GM12878 (cell line): Measurements from ENCODE around the gene CACNG4. TPM values are rescaled to one million over a fixed set of nuclear protein-coding genes. Genes with fewer than 3 reads are reported as not detected.

Source experiments
- ATAC-seq: fragments of 200-7000 bp; cut with Tn5 transposase; 3 replicates; pipeline ENCODE4 v1.9.1; 2020; ENCODE audit warnings: mild to moderate bottlenecking, moderate library complexity
- BruUV-seq: library from RNA; stranded (reverse); fragments of 400-500 nt; replicated peaks from 2 replicates; lab custom pipeline; 2021; lab: Mats Ljungman, UMichigan
- CTCF ChIA-PET: fragments of 300-600 bp; sonication (Branson Sonifier 250); formaldehyde crosslinking; extraction: SDS; loops from one replicate; lab custom pipeline; 2021; ENCODE audit warnings: inconsistent platforms; lab: Yijun Ruan, JAX
- POLR2A ChIA-PET: fragments of 350-600 bp; formaldehyde crosslinking; extraction: SDS; loops from one replicate; lab custom pipeline; 2021; ENCODE audit warnings: inconsistent platforms; lab: Charles Lee
- RAD21 ChIA-PET: fragments of 300-600 bp; sonication (Branson Sonifier 250); formaldehyde crosslinking; loops from one replicate; lab custom pipeline; 2023; ENCODE audit warnings: antibody characterized with exemption; ENCODE audit not compliant: unreplicated experiment; lab: Charles Lee
- SMC1A ChIA-PET: fragments of 300-600 bp; sonication (Branson Sonifier 250); formaldehyde crosslinking; loops from one replicate; lab custom pipeline; 2023; ENCODE audit not compliant: unreplicated experiment, uncharacterized antibody; lab: Charles Lee
- DNase-seq: peaks from one replicate; pipeline ENCODE4 v3.0.0-alpha.2; 2011; ENCODE audit warnings: low read depth, low spot score
- FAIRE-seq: peaks from 3 replicates; lab custom pipeline; 2011; peaks lifted over from hg19 to GRCh38; lab: Jason Lieb, UNC
- H2AFZ ChIP-seq: 2 replicates; pipeline ENCODE4 v1.6.0; 2011; ENCODE audit warnings: low read depth, low read length, control low read depth; ENCODE audit not compliant: control insufficient read depth
- H3K27ac ChIP-seq: 2 replicates; pipeline ENCODE4 v1.5.1; 2011; ENCODE audit warnings: control low read depth; ENCODE audit not compliant: control insufficient read depth, insufficient read depth
- H3K27me3 ChIP-seq, 2 experiments: replicated peaks in 1 of 2; 2 replicates each; pipeline versions ENCODE4 v1.6.0 to v1.6.1; 2011; ENCODE audit warnings: low read length in 1 of 2; ENCODE audit not compliant: control insufficient read depth in 2 of 2, insufficient read depth in 2 of 2
- H3K36me3 ChIP-seq, 2 experiments: 2 replicates each; pipeline ENCODE4 v1.5.1; 2011; ENCODE audit warnings: low read length in 1 of 2; ENCODE audit not compliant: control insufficient read depth in 2 of 2, insufficient read depth in 2 of 2
- H3K4me1 ChIP-seq: 2 replicates; pipeline ENCODE4 v1.6.1; 2011; ENCODE audit warnings: mild to moderate bottlenecking, low read length, moderate library complexity, mixed read lengths; ENCODE audit not compliant: control insufficient read depth, insufficient read depth
- H3K4me2 ChIP-seq: 2 replicates; pipeline ENCODE4 v1.6.0; 2011; ENCODE audit warnings: control low read depth; ENCODE audit not compliant: control insufficient read depth, insufficient read depth
- H3K4me3 ChIP-seq: fragments of 200-600 bp; sonication (generic); 2 replicates; pipeline ENCODE4 v1.5.1; 2016
- H3K79me2 ChIP-seq: 2 replicates; pipeline ENCODE4 v1.6.0; 2011; ENCODE audit warnings: low read length; ENCODE audit not compliant: control insufficient read depth, insufficient read depth
- H3K9ac ChIP-seq: 2 replicates; pipeline ENCODE4 v1.8.0; 2011; ENCODE audit warnings: low read length, control low read depth, mixed read lengths; ENCODE audit not compliant: control insufficient read depth, insufficient read depth
- H3K9me3 ChIP-seq: replicated peaks from 3 replicates; pipeline ENCODE4 v1.5.1; 2011; ENCODE audit warnings: mild to moderate bottlenecking, low read length; ENCODE audit not compliant: control insufficient read depth, insufficient read depth
- H4K20me1 ChIP-seq: 2 replicates; pipeline ENCODE4 v1.6.0; 2011; ENCODE audit not compliant: control insufficient read depth, insufficient read depth
- MTA2 ChIP-seq: fragments of 450-650 bp; IDR thresholded peaks from 2 replicates; pipeline ENCODE4 v1.6.1; 2016; ENCODE audit warnings: low read depth, mild to moderate bottlenecking, moderate library complexity
- RAD21 ChIP-seq: IDR thresholded peaks from 2 replicates; pipeline ENCODE4 v1.6.1; 2011; ENCODE audit warnings: mild to moderate bottlenecking, low read depth, low read length, moderate library complexity; ENCODE audit not compliant: insufficient read depth
- SRF ChIP-seq, 2 experiments: IDR thresholded peaks; 2 replicates each; pipeline ENCODE4 v1.6.1; 2011; ENCODE audit warnings: low read depth in 2 of 2, low read length in 2 of 2, mild to moderate bottlenecking in 1 of 2, moderate library complexity in 1 of 2
- WGBS: methylation state at CpG from one replicate; pipeline ENCODE4 v1.1.6; 2016; ENCODE audit warnings: low lambda C conversion rate; ENCODE audit not compliant: insufficient replicate concordance, insufficient coverage; ENCODE audit errors: missing lambda C conversion rate; 5-methylcytosine and 5-hydroxymethylcytosine counted together
- in situ Hi-C: fragments of 300-500 bp; cut with MboI; formaldehyde crosslinking; loops from 9 replicates; pipeline ENCODE4 v1.14.3; 2018; ENCODE audit warnings: mixed read lengths
- intact Hi-C: fragments of 100-400 bp; cut with micrococcal nuclease; formaldehyde crosslinking; loops from one replicate; pipeline ENCODE4 v1.14.2; 2022; ENCODE audit not compliant: unreplicated experiment
- polyA plus RNA-seq, 11 experiments: library from polyadenylated mRNA; depleted of rRNA in 4 of 11; unstranded in 6 of 11; stranded (reverse) in 5 of 11; fragments of >200 nt; fragmentation: Nextera tagmentation in 4 of 11; fragmentation: Illumina TruSeq in 1 of 11; extraction: Ambion mirVana in 4 of 11; extraction: Trizol in 1 of 11; gene quantifications; 1 replicate in 1 of 11; 2 replicates in 10 of 11; pipeline versions ENCODE4 v1.2.1 to v1.2.3, GENCODE V29; 2011 to 2016; ENCODE audit warnings: inconsistent platforms in 2 of 11, missing spikeins in 2 of 11, low read depth in 1 of 11
- total RNA-seq, 4 experiments: library from RNA; depleted of rRNA in 3 of 4; stranded (reverse); fragments of >200 nt in 3 of 4; fragmentation: Illumina TruSeq in 1 of 4; extraction: Trizol in 1 of 4; gene quantifications; 2 replicates each; pipeline versions ENCODE4 v1.2.1 to v1.2.3, GENCODE V29; 2013 to 2021
- TF ChIP-seq, protein P1 (sequence below): fragments of 150-350 bp; IDR thresholded peaks from 2 replicates; pipeline ENCODE4 v1.6.1; 2014; ENCODE audit warnings: mild to moderate bottlenecking, low read depth, low read length
- TF ChIP-seq, protein P2 (sequence below): fragments of 450-650 bp; IDR thresholded peaks from 2 replicates; pipeline ENCODE4 v1.6.1; 2017; ENCODE audit warnings: mild to moderate bottlenecking, moderate library complexity

Gene CACNG4
- total and polyA plus RNA-seq, 10 of the 15 experiments (the other 5 are each of a cell fraction or from before 2014, with no cell fraction given), result 0.08 TPM; not detected in 8

DNA sequence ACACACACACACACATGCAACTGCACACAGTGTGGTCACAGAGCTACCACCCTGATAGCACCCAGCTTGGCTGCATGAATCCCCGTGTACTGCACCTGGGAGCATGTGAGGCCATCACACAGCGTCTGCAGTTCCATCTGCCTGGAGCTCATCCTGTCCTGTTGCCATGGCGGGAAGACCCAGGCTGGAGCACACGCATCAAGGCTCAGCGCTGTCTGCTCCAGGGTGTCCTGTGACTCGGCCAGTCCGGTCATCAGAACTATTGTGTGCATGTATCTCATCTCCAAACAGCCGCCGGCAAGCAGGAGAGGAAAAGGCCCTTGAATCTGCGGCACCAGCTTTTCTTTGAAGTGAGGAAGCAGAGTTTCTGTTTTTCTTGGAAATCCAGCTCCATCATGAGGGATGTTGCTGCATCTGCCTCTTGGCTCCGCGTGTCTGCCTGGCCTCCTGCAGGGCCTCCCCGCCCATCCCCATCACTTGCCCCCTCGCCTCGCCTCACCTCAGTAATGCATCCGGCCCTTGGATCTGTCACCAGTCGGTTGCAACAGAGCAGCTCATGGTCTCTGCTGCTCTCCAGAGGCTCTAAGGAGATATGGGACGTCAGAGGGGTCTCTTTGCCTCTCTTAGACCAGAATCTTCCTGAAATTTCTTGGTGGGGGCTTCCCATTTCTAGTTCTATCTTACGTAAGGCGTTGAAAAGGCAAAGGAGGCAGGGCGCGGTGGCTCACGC is 23.7 kb downstream of the CACNG4 start:
- POLR2A ChIA-PET, result interaction anchor here (0.7 kb wide), 1 partner anchor 128 kb away, joined by 4 read pairs; no protein-coding TSS in a partner anchor
- ATAC-seq (no peak), FAIRE-seq (no peak), DNase-seq (no peak)
- RAD21 ChIA-PET, result interaction anchor here (0.5 kb wide), 1 partner anchor 53 kb away, joined by 4 read pairs; no protein-coding TSS in a partner anchor
- Histone ChIP-seq H3K27me3 (peaks cover 0 to 5% of the 10 kb centered on the region in 2 experiments; a peak in 1 of 4 replicates), H3K9ac (no peak overlapping the region), H3K4me2 (no peak overlapping the region), H3K4me1 (peaks cover 17% of the 10 kb centered on the region), H3K36me3 (no peaks in the 10 kb centered on the region), H3K27ac (no peak overlapping the region), H3K79me2 (no peaks in the 10 kb centered on the region), H3K4me3 (no peak overlapping the region), H2AFZ (no peak overlapping the region), H4K20me1 (no peaks in the 10 kb centered on the region), H3K9me3 (no peaks in the 10 kb centered on the region)
- CTCF ChIA-PET, result interaction anchor here (0.7 to 1.0 kb wide), 3 partner anchors 11 to 94 kb away, joined by 3 to 4 read pairs (median 4); no protein-coding TSS in a partner anchor
- SMC1A ChIA-PET, result interaction anchor here (0.7 kb wide), 1 partner anchor 78 kb away, joined by 3 read pairs; no protein-coding TSS in a partner anchor
- 47% methylated on average over 23 of the region's 23 CpGs for WGBS
- TF ChIP-seq, protein P1, sequence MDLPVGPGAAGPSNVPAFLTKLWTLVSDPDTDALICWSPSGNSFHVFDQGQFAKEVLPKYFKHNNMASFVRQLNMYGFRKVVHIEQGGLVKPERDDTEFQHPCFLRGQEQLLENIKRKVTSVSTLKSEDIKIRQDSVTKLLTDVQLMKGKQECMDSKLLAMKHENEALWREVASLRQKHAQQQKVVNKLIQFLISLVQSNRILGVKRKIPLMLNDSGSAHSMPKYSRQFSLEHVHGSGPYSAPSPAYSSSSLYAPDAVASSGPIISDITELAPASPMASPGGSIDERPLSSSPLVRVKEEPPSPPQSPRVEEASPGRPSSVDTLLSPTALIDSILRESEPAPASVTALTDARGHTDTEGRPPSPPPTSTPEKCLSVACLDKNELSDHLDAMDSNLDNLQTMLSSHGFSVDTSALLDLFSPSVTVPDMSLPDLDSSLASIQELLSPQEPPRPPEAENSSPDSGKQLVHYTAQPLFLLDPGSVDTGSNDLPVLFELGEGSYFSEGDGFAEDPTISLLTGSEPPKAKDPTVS, result no peak
- TF ChIP-seq, protein P2, sequence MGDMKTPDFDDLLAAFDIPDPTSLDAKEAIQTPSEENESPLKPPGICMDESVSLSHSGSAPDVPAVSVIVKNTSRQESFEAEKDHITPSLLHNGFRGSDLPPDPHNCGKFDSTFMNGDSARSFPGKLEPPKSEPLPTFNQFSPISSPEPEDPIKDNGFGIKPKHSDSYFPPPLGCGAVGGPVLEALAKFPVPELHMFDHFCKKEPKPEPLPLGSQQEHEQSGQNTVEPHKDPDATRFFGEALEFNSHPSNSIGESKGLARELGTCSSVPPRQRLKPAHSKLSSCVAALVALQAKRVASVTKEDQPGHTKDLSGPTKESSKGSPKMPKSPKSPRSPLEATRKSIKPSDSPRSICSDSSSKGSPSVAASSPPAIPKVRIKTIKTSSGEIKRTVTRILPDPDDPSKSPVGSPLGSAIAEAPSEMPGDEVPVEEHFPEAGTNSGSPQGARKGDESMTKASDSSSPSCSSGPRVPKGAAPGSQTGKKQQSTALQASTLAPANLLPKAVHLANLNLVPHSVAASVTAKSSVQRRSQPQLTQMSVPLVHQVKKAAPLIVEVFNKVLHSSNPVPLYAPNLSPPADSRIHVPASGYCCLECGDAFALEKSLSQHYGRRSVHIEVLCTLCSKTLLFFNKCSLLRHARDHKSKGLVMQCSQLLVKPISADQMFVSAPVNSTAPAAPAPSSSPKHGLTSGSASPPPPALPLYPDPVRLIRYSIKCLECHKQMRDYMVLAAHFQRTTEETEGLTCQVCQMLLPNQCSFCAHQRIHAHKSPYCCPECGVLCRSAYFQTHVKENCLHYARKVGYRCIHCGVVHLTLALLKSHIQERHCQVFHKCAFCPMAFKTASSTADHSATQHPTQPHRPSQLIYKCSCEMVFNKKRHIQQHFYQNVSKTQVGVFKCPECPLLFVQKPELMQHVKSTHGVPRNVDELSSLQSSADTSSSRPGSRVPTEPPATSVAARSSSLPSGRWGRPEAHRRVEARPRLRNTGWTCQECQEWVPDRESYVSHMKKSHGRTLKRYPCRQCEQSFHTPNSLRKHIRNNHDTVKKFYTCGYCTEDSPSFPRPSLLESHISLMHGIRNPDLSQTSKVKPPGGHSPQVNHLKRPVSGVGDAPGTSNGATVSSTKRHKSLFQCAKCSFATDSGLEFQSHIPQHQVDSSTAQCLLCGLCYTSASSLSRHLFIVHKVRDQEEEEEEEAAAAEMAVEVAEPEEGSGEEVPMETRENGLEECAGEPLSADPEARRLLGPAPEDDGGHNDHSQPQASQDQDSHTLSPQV, result no peak
- TF ChIP-seq MTA2 (no peak), RAD21 (0 out of 2 replicates have a peak, but pooled peaks have one; percentile 15), SRF (IDR thresholded peaks at IDR 0.05; ENCODE audit: low read depth in 2 of 2, low read length in 2 of 2) (no peak)
- intact Hi-C loops (no loop called here), in situ Hi-C loops (no loop called here)
- BruUV-seq, result no TSS peak
